HG03460 (cell line): ENCODE data around the gene RPL22.
"Not testable (repeated sequence)": the region's sequence is repeated elsewhere in the genome, so short reads cannot be mapped to it uniquely, and the experiment has no call there.

ENCODE experiments used
- ATAC-seq: cut with Tn5 transposase; IDR thresholded peaks from one replicate; pipeline ENCODE4 v1.9.1; 2021; ENCODE audit not compliant: unreplicated experiment

RPL22 gene

GRCh38 chr1:6234502-6235295 is 35.3 kb upstream of the RPL22 start:
- ATAC-seq: no peak

GRCh38 chr1:6233376-6233775 is 34.0 kb upstream of the RPL22 start:
- no peak for ATAC-seq

- no peak for ATAC-seq
Measured at GRCh38 chr1:6225651-6226050, 26.3 kb upstream of the RPL22 start.

GRCh38 chr1:6224718-6225117 is 25.3 kb upstream of the RPL22 start:
- no peak for ATAC-seq

- ATAC-seq: no peak
Measured at GRCh38 chr1:6223617-6224016, 24.2 kb upstream of the RPL22 start.

GRCh38 chr1:6222636-6223035 is 23.2 kb upstream of the RPL22 start:
- no peak for ATAC-seq

GRCh38 chr1:6221210-6221784 is 21.9 kb upstream of the RPL22 start:
- no peak for ATAC-seq

- ATAC-seq: no peak
Measured at GRCh38 chr1:6220236-6220635, 20.8 kb upstream of the RPL22 start.

GRCh38 chr1:6219641-6220040 is 20.2 kb upstream of the RPL22 start:
- ATAC-seq: not testable (repeated sequence)

GRCh38 chr1:6218375-6219164 is 19.2 kb upstream of the RPL22 start:
- no peak for ATAC-seq

GRCh38 chr1:6212193-6212959 is 13.0 kb upstream of the RPL22 start:
- ATAC-seq: no peak

- ATAC-seq: no peak
Measured at GRCh38 chr1:6211731-6212130, 12.3 kb upstream of the RPL22 start.

- ATAC-seq: no peak
Measured at GRCh38 chr1:6210591-6211355, 11.4 kb upstream of the RPL22 start.

GRCh38 chr1:6209661-6210580 is 10.5 kb upstream of the RPL22 start:
- no peak for ATAC-seq

- ATAC-seq: no peak
Measured at GRCh38 chr1:6208723-6209660, 9.6 kb upstream of the RPL22 start.

- no peak for ATAC-seq
Measured at GRCh38 chr1:6207921-6208320, 8.5 kb upstream of the RPL22 start.

- ATAC-seq: no peak
Measured at GRCh38 chr1:6207075-6207885, 7.9 kb upstream of the RPL22 start.

- ATAC-seq: no peak
Measured at GRCh38 chr1:6206520-6206855, 7.1 kb upstream of the RPL22 start.
